ENCODE data around the gene MTMR12. TPM values are rescaled to one million over a fixed set of nuclear protein-coding genes. Genes with fewer than 3 reads are reported as not detected.
A peak's percentile ranks its signal among the peaks of the same experiment; 100 is the strongest.

The MTMR12 gene
- total RNA-seq, 2 experiments from 2014 or later = 33.6 to 71.9 TPM

- CTCF ChIA-PET (ENCODE audit: unreplicated experiment) = interaction anchor here (0.7 to 2.2 kb wide), 5 partner anchors 72 to 200 kb away, joined by 3 to 28 read pairs (median 3); no protein-coding TSS in a partner anchor
- no TSS peak for BruUV-seq (replicated peaks)
- POLR2A ChIA-PET = interaction anchor here (0.7 kb wide), 2 partner anchors 164 to 199 kb away, joined by 3 read pairs; no protein-coding TSS in a partner anchor
These were observed 17.6 kb upstream of the MTMR12 start for GRCh38 chr5:32330126-32330971.

DNA sequence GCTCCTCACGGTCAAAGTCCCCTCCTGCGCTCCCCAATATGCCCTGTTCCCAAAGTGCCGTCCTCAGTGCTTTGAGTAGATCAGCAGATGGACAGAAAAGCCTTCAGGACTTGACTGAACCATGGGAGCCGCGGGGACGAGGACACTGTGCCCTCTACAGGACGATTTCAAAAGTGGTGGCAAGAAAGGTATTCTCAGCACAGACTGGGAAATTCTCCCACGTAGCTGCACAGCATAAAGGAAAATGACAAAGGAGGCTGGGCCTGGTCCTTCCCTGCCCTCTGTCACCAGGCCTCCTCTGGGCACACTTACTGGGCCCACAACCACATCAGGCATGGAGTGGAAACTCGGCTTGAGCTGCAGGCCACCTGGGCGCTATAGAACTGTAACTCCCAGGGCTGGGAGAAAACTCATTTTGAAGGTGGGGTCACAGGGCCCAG, 16.7 kb upstream of the MTMR12 start:
- Histone ChIP-seq H3K4me1 (ENCODE audit: insufficient read depth, low read length, poor library complexity, severe bottlenecking) (peaks cover 3% of the 10 kb centered on the region), H2AFZ (ENCODE audit: low read length) (peak overlapping the region; percentile 30; the same call in 1 of the 2 replicates), H3K4me2 (ENCODE audit: low read length) (no peak overlapping the region), H3K4me3 (ENCODE audit: low read depth, low read length, poor library complexity, severe bottlenecking) (no peak overlapping the region), H3K36me3 (ENCODE audit: insufficient read depth, low read length) (no peaks in the 10 kb centered on the region), H3K27ac (ENCODE audit: low read depth, low read length, poor library complexity, severe bottlenecking) (no peak overlapping the region), H4K20me1 (ENCODE audit: insufficient read depth, low read length) (no peaks in the 10 kb centered on the region), H3K9me3 (ENCODE audit: low read length) (no peaks in the 10 kb centered on the region; the same call in 1 of the 2 replicates), H3K79me2 (ENCODE audit: insufficient read depth, low read depth, low read length) (no peaks in the 10 kb centered on the region), H3K9me2 (ENCODE audit: insufficient read depth, low read length) (no peaks in the 10 kb centered on the region)
- TF ChIP-seq, protein P1, sequence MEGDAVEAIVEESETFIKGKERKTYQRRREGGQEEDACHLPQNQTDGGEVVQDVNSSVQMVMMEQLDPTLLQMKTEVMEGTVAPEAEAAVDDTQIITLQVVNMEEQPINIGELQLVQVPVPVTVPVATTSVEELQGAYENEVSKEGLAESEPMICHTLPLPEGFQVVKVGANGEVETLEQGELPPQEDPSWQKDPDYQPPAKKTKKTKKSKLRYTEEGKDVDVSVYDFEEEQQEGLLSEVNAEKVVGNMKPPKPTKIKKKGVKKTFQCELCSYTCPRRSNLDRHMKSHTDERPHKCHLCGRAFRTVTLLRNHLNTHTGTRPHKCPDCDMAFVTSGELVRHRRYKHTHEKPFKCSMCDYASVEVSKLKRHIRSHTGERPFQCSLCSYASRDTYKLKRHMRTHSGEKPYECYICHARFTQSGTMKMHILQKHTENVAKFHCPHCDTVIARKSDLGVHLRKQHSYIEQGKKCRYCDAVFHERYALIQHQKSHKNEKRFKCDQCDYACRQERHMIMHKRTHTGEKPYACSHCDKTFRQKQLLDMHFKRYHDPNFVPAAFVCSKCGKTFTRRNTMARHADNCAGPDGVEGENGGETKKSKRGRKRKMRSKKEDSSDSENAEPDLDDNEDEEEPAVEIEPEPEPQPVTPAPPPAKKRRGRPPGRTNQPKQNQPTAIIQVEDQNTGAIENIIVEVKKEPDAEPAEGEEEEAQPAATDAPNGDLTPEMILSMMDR (conservative IDR thresholded peaks at IDR 0.05; ENCODE audit: low read length) = peak; percentile 88
- no peak for TF ChIP-seq EZH2phosphoT487 (IDR thresholded peaks at IDR 0.05; ENCODE audit: borderline replicate concordance, low read depth, low read length)
- ChIA-PET CTCF (ENCODE audit: unreplicated experiment) (interaction anchor here (0.6 to 2.2 kb wide), 7 partner anchors 9 to 160 kb away, joined by 3 to 28 read pairs (median 3); no protein-coding TSS in a partner anchor), POLR2A (interaction anchor here (0.5 to 0.7 kb wide), 5 partner anchors 57 to 198 kb away, joined by 3 to 6 read pairs (median 3); no protein-coding TSS in a partner anchor)
- DNase-seq (ENCODE audit: low spot score) = peak; percentile 74
- BruUV-seq (replicated peaks) = no TSS peak
- intact Hi-C loops (cut with micrococcal nuclease; ENCODE audit: unreplicated experiment) = loop anchor here (1.0 to 10.0 kb wide), 3 partner anchors 97 to 258 kb away; partner anchors contain the start of gene SUB1

More at GRCh38 chr5:32330126-32330971, 17.6 kb upstream of the MTMR12 start:
- Histone ChIP-seq H3K4me2 (ENCODE audit: low read length) (no peak overlapping the region), H3K9me3 (ENCODE audit: low read length) (no peaks in the 10 kb centered on the region; the same call in 1 of the 2 replicates), H3K79me2 (ENCODE audit: insufficient read depth, low read depth, low read length) (no peaks in the 10 kb centered on the region), H4K20me1 (ENCODE audit: insufficient read depth, low read length) (no peaks in the 10 kb centered on the region), H3K9me2 (ENCODE audit: insufficient read depth, low read length) (no peaks in the 10 kb centered on the region), H3K4me1 (ENCODE audit: insufficient read depth, low read length, poor library complexity, severe bottlenecking) (no peaks in the 10 kb centered on the region), H3K36me3 (ENCODE audit: insufficient read depth, low read length) (no peaks in the 10 kb centered on the region), H3K27ac (ENCODE audit: low read depth, low read length, poor library complexity, severe bottlenecking) (no peak overlapping the region), H2AFZ (ENCODE audit: low read length) (no peak overlapping the region), H3K4me3 (ENCODE audit: low read depth, low read length, poor library complexity, severe bottlenecking) (no peak overlapping the region)
- DNase-seq (ENCODE audit: low spot score) = no peak
- TF ChIP-seq, protein P1 (conservative IDR thresholded peaks at IDR 0.05; ENCODE audit: low read length) = no peak
- no peak for TF ChIP-seq EZH2phosphoT487 (IDR thresholded peaks at IDR 0.05; ENCODE audit: borderline replicate concordance, low read depth, low read length)
- intact Hi-C loops (cut with micrococcal nuclease; ENCODE audit: unreplicated experiment) = no loop called here
